Activated CD4-positive, CD25-positive, alpha-beta regulatory T cell treated with anti-CD3 and anti-CD28 coated beads, Interleukin-2, amount 50 U/mL, for 16 hours (primary cell): ENCODE measurements around the gene ZFC3H1.

Experiments
- DNase-seq: peaks from one replicate; pipeline ENCODE4 v3.0.0-alpha.2; 2020; ENCODE audit warnings: low read depth, low spot score

ZFC3H1 gene

DNA sequence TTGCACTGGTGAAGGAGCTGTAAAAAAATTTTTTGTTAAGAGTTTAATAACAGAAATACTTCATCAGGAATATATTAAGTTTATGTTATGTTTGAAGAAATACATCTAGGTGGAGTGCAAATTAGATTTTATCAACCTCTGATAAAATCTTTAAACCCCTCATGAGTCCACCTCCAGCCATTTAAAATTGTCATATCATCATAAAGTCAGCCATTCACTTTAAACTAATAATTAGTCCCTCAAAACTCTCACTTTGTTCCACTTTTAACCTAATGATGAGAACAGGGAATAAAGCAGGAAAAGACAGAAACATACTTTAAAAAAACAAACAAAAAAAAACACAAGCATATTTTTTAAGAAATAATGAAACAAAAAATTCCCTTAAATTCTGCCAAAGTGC is 25.1 kb downstream of the ZFC3H1 start:
- DNase-seq, result no peak

DNA sequence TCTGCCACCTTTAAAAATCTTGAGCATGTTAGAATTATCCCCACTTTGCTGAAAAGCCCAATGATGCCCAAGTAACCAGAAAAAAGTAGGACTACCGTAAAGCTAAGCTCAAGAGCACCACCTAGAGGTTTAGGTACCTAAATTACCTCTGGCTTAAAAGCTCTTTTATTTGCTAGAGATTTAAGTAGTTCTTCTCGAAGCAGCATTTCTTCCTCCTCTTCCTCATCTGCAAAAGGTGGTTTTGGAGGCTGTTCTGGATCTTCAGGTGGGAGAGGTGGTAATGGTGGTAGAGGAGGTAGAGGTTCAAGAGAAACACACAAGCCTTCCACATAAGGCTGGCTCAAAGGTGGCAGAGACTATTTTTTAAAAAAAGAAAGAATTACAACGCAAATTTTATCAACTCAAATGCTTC is 26.9 kb downstream of the ZFC3H1 start:
- DNase-seq, result no peak

DNA sequence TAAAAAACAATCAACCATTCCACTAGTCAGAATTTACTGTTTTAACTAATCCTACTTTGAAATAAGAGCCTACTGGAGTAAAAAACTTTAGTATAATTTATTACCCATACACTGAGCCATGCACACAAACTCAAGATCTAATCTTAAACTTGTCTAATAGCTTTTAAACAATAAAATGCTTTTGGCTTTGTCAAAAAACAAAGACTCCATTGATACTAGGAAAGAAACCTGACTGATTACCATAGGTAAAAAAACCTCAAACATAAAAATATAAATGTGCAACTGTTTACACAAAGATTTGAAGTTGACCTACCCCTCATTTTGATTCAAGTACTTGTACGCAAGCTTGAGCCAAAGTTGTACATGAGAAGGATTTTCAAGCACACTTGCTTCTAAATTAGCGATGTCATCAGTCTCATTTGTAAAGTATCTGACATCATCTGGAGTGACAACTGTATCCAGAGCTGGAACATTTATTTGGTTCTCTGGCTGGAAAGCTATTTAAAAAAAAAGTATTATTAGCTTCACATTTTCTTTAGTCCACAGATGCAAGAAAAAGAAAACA is 36.1 kb downstream of the ZFC3H1 start:
- no peak for DNase-seq

DNA sequence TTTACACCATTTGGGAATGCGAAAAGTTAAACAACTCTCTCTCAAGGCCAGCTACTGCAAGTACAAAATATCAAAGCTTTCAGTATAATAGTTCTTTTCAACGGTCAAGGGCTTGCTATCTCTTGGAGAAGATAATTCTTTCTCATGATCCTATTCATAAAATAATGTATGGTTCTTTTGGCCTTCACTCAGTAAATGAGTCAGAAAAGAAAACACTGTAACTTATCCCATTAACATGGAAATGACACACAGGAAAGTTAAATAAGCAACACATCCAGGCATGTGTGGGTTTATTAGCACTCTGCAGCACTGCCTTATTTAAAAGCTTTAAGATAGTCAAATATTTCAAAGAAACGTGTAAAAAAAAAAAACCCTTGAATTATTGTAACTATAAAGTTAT is 36.9 kb downstream of the ZFC3H1 start:
- no peak for DNase-seq

DNA sequence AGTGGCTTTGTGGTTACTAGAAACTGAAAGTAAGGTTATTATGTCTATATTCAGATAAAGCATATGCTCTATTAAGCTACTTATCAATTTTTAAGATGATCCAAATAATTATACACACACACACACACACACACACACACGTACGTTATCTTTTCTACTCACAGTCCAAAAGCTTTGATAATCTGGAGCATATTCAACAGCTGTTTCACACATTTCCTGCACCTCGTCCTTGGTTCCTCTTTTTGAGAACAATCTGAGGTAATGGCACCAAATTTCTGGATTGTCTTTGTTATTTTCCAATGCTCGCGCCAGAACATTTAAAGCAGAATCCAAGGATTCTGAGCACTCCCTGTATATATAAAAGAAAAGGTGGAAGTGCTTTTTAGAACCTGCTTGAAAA is 37.5 kb downstream of the ZFC3H1 start:
- no peak for DNase-seq

DNA sequence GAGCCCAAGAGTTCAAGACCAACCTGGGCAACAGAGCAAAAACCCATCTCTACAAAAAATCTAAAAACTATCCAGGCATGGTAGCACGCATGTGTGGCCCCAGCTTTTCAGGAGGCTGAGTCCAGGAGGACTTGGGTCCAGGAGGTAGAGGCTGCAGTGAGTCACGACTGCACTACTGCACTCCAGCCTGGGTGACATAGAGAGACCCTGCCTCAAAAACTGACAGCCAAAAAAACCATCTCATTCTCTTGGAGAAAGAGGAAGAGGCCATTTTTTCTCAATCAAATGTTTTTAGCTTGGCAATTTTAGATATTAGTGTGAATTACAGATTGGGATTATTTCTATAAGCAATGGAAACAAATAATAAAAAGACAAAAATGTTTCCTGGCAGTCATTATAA is 38.2 kb downstream of the ZFC3H1 start:
- DNase-seq, result no peak

DNA sequence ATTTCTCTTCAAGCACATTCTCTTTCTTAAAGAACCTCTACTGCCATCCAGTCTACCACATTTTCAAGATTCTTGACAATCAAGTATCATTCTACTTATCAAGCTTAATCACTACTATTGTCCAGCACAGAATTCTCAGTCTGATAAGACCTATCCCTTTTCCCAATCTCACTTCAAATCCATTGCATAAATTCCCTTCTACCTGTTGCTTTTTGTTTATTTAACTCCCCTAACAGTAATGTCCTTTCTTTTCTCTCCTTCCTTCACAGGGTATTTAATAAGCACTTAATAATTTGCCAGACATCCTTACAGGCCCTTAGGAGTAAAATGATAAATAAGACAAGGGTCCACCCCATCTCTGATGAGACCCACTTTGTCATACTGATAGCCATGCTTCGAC is 41.7 kb downstream of the ZFC3H1 start:
- DNase-seq, result no peak

DNA sequence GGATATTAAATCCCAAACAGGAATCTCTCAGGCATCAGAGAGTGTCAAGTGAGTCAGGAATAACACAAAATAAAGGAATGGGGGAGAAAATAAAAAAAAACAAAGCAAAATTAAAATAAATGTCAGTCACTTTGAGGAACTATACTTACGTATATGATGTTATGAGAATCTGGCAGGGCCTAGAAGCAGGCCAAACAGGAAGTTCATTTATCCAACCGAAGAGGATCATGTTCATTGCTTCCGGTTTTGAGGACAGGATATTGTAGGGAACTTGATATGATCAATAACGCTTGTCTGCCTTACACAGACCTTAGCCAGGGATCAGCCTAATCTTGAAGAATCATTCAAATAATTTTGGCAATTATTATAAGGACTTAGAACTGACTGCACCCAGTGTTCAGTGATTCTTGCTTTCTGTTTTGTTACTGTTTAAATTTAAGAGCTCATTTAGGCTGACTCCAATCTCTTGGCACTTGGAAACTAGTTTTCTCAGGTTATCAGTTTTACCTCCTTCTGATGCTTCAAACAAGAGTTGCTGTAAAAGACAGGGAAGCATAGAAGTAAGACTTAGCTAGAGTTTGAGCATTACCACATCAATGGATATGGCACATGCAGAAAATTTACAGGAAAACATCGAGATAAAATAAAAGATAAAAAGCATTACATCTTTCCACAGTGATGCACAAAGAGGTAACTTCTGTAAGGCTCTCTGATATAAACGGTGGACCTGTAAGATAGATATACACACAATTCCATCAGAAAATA is 53.4 kb downstream of the ZFC3H1 start:
- no peak for DNase-seq

DNA sequence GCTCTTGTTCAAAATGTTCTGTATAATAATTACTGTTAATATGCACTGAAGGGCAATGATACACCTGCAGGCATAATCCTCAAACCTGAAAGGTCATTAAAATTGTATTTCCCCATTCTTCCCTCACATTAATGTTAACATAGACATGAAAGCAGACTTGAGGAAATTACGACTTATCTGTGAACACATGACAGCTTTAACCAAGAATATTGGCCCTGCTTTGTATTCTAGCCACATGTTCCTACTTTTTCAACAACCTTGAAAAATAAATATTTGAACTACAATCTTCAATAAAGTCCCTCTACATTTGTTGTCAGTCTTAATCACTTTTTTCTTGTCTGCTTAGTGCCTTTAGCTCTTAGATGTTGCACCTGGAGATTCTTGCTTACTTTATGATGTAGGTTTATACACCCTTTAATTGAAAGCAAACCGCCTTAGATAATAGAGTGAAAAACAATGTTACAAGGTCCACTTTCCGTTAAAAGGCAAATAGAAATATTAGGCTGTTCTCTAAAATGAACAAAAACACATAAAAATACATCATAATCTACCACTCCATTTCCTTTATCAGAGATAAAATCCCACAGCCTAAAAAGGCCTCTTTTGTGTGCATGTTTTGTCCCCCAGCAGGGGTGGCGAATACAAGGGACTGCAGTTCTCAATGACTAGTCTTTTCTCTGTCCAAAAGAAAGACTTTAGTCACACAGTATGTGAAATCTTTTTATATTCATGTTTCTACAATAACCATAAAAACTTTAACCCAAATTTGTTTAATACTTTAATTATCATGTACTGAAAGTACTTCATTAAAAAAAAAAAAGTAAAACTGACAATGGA is 55.9 kb downstream of the ZFC3H1 start:
- DNase-seq, result no peak

DNA sequence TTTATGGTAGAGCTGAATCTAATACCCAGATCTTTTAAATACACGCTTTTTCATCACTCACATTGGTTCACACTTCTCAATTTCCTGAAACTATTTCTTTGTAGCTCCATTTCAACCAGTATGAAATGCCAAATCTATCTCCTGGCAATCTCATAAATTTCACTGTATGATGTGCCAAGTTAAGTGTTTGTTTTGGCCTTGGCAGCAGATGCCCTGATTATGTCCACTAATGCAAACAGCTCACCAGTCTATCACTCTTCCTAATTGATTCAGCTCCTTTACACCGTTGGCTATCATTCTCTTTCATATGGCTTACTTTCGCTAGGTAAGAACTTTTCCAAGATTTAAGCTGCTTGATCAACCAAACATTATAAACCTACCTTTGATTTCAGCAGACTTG is 58.6 kb downstream of the ZFC3H1 start:
- DNase-seq, result no peak

DNA sequence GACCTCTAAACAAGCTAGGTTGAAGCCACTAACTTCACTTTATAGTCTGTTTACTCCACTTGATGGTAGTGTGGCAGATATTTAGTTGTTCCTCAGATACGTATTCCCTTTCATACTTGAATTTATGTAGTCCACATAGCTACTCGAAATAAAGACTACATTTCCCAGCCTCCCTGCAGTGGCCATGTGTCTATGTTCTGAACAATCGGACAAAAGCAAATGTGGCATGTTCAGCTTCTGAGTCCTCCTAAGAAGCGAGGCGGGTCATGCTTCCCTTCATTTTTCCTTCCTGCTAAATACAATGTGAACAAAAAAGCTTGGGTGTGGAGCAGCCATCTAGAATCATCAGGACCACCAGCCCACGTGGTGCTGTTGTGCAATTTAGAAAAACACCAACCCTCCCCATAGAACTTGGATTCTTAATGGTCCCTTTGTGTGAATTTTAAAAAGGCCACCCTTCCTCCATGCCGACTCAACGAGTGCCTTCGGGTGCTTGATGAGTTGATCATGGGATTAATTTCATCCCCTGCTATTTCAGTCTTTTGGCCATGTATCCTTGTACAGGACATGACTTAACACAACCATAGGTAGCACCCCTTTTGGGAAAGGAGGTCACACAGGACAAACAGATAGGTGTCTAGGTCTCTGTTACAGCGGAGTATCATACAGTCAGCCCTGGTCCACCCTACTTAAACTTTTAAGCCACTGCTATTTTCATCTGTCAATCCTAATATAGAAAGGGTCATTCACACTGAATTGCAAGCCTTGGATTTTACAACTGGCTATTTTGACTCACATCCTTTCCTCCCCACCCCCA is 60.7 kb downstream of the ZFC3H1 start:
- DNase-seq, result no peak

DNA sequence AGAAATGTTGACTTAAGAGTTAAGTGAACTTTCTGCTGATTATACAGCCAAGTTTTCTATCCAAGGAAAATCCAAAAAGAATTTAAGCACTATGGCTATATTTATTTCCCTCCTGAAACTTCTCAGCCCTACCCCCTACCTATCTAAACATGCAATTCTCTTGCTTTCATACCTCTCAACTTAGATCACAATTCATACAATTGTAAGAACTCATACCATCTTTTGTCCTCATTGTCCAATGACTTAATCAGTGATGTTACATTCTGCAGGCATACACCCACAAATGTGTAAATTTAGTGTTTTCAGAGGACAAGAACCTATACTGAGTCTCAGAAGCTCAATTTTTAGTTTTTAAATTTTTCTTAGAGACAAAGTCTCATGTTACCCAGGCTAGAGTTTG is 62.1 kb downstream of the ZFC3H1 start:
- DNase-seq, result no peak

DNA sequence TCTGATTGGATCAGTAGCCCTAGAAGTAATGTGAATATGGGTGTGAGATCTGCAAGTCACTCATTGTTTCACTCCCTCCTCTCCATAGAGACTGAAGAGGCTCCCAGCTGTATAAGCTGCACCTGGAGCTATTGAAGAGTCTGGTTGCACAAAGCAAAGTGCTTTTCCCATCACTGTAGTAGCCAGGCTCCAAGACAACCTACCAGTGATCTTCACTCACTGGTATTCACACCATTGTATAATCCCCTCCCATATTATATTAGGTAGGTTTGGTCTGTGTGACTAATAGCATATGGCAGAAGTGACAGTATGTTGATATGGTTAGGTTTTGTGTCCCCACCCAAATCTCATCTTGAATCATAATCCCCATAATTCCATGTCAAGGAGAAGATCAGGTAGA is 64.4 kb downstream of the ZFC3H1 start:
- no peak for DNase-seq

DNA sequence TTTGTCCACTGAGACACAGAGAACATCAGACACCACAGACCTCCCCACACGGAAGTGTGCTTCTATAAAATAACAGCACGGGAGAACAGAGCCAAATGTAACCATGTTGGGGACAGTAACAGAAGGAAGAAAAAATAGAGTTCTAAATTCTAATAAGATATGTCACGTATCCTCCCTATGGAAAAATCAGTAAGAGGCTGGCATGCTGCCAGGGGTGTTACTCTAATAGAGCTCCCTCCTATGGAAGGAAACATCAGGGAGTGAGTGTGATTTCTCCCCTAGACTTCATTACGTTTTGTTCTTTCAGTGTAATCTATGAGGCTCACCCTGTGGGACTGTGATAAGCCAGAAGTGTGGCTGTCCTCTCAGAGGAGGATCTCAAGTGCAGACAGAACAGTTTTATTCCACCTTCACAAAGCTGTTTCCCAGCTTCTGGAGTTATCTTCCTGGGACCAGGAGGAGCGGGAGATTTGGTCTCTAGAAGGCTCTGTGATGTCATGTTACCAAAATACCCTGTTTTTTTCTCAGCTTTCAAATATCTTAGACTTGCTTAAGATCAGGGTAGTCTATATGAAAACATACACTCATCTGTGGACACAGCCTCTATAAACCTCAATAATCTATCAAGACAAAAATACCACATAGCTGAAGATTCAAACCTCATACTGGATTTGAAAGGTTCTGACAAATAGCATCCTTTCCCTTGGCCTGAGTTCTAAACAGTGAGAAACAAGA is 69.3 kb downstream of the ZFC3H1 start:
- no peak for DNase-seq

DNA sequence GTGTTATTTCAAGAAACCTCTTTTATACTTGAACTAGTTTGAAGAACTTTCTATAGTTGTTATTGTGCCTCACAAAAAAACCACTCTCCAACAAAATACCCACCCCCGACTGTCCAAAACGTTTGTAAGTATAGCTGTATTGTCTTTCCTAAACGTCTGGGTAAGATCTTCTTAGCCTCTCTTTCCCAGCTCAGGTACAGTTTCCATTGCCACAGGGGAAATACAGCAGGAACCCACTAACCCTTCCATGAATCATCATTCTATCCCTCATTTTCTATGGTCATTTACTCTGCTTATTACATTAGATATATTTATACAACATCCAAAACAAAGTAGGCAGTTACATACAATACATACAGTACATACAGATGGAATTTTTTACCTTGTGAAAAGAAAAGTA is 70.8 kb downstream of the ZFC3H1 start:
- no peak for DNase-seq

DNA sequence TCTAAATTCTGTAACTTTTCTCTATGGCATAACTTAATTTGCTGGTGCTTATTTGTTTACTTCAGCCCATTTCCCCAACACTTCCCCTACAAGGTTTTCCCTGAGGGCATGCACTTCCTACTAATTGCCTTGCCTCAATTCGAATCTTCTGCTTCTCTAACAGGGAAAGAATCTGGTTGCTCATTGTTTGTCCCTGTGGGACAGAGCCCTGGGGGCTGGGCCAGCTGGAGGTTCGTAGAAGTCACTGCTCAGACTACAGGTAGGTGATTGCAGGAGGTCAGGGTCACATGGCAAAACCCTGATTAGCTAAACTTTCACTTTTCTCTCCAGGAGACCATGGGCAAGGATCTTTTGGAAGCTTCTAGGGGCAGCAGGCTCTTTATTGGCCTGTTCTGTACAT is 72.0 kb downstream of the ZFC3H1 start:
- no peak for DNase-seq

DNA sequence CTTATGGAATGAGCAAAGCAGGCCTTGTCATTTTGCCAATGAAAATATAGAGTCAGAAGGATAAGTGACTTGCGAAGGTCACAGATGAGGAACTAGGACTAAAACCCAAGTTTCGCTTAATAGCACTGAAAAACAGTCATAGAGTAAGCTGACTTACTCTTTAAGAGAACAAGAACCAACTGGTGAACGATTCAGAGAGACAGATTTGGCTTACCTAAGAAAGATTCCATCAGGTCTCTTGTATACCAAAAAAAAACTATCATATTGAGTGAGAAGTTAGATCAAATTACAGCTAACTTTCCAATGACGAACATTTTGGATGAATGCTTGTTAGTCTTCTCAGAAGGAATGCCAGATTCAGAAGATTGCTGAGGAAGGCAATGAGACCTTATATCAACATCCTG is 74.2 kb downstream of the ZFC3H1 start:
- no peak for DNase-seq

DNA sequence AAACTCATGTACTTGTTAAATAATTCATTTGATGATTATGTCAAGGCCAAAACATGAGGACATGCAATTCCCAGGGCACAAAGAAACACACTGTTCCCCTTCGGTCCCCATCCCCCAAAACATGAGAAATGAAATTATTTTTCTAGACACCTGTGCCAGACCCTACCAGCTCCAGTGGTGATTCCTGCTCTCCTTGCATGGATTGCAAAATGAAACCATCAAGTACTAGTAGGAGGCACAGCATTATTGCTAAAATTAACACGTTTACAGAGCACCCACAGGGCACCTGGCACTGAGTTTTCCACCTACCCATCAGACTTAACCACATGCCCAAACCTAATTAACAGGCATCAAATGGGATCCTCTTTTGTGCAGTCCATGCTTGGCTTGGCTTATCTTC is 76.6 kb downstream of the ZFC3H1 start:
- DNase-seq, result no peak

DNA sequence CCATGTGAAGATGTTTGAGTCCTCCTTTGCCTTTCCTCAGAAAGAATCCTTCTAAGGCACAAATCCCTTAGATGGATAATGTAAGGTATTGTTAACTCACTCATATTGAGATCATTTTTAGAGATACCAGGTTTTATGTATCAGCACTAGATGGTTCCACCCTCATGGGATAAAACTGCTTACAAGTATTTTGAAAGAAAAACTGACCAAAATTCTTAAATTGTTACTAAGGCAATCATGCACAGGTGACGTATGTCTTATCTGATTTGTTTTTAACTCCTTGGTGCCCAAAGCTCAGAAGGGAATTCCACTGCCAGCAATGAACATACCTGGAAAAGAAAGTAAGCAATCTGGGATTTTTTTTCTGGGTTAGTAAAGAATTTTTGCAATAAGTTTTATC is 78.4 kb downstream of the ZFC3H1 start:
- no peak for DNase-seq

DNA sequence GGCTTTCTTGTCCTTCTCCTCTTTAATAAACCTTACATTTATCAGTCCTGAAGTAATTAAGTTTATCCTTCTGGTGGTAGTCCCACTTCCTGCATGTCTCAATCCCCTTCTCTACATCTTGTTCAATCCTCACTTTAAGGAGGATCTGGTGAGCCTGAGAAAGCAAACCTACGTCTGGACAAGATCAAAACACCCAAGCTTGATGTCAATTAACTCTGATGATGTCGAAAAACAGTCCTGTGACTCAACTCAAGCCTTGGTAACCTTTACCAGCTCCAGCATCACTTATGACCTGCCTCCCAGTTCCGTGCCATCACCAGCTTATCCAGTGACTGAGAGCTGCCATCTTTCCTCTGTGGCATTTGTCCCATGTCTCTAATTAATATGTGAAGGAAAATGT is 79.3 kb downstream of the ZFC3H1 start:
- DNase-seq, result no peak

DNA sequence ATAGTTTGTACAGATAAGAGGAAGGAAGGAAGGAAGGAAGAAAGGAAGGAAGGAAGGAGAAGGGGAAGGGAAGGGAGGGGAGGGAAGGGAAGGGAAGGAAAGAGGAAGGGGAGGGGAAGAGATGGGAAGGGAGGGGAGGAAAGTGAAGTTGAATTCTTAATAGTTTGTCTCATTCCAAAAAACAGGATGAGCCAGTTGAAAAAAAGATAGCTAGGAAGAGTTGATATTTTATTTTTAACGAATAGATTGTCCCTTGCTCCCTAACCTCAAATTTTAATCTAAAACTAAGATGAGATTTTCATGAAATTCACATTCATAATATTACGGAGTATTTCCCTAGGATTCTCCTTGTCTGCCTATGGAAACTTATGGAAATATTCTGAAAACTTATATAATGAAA is 80.7 kb downstream of the ZFC3H1 start:
- no peak for DNase-seq
